ENCODE measurements around the gene CACNA1H.

CACNA1H gene

GRCh38 chr16:1168837-1169236 is 15.9 kb downstream of the CACNA1H start:
- Histone ChIP-seq H3K4me3 (ENCODE audit: extremely low read depth, insufficient read depth, low read length, poor library complexity, severe bottlenecking) (no peak overlapping the region), H3K9me3 (ENCODE audit: control insufficient read depth, low read length) (no peaks in the 10 kb centered on the region), H3K4me1 (ENCODE audit: control insufficient read depth, insufficient read depth, low read length, poor library complexity, severe bottlenecking) (peaks cover 16% of the 10 kb centered on the region), H3K27ac (ENCODE audit: low read depth, low read length, severe bottlenecking) (no peak overlapping the region), H3K36me3 (ENCODE audit: control insufficient read depth, insufficient read depth, low read length) (no peaks in the 10 kb centered on the region)
- WGBS, 2 experiments (ENCODE audit: insufficient coverage in 2 of 2): 90 to 96% methylated on average over 5 to 13 of the region's 18 CpGs

GRCh38 chr16:1169285-1170075 is 16.6 kb downstream of the CACNA1H start:
- Histone ChIP-seq H3K4me3 (ENCODE audit: extremely low read depth, insufficient read depth, low read length, poor library complexity, severe bottlenecking) (no peak overlapping the region), H3K36me3 (ENCODE audit: control insufficient read depth, insufficient read depth, low read length) (no peaks in the 10 kb centered on the region), H3K4me1 (ENCODE audit: control insufficient read depth, insufficient read depth, low read length, poor library complexity, severe bottlenecking) (peaks cover 14% of the 10 kb centered on the region), H3K27ac (ENCODE audit: low read depth, low read length, severe bottlenecking) (no peak overlapping the region), H3K9me3 (ENCODE audit: control insufficient read depth, low read length) (no peaks in the 10 kb centered on the region)
- WGBS, 2 experiments (ENCODE audit: insufficient coverage in 2 of 2): 85 to 91% methylated on average over 25 to 45 of the region's 45 CpGs

- H3K4me3 ChIP-seq (ENCODE audit: extremely low read depth, insufficient read depth, low read length, poor library complexity, severe bottlenecking): no peak overlapping the region
- H3K27ac ChIP-seq (ENCODE audit: low read depth, low read length, severe bottlenecking): no peak overlapping the region
- H3K4me1 ChIP-seq (ENCODE audit: control insufficient read depth, insufficient read depth, low read length, poor library complexity, severe bottlenecking): peaks cover 14% of the 10 kb centered on the region
These were observed 17.1 kb downstream of the CACNA1H start for GRCh38 chr16:1170076-1170418.

GRCh38 chr16:1171001-1171400 is 18.1 kb downstream of the CACNA1H start:
- Histone ChIP-seq H3K9me3 (ENCODE audit: control insufficient read depth, low read length) (no peaks in the 10 kb centered on the region), H3K36me3 (ENCODE audit: control insufficient read depth, insufficient read depth, low read length) (no peaks in the 10 kb centered on the region), H3K27ac (ENCODE audit: low read depth, low read length, severe bottlenecking) (no peak overlapping the region), H3K4me1 (ENCODE audit: control insufficient read depth, insufficient read depth, low read length, poor library complexity, severe bottlenecking) (peaks cover 14% of the 10 kb centered on the region), H3K4me3 (ENCODE audit: extremely low read depth, insufficient read depth, low read length, poor library complexity, severe bottlenecking) (no peak overlapping the region)
- 88 to 100% methylated on average over 2 to 12 of the region's 12 CpGs for WGBS, 2 experiments (ENCODE audit: insufficient coverage in 2 of 2)

More at GRCh38 chr16:1170076-1170418, 17.1 kb downstream of the CACNA1H start:
- 83 to 87% methylated on average over 10 to 12 of the region's 13 CpGs for WGBS, 2 experiments (ENCODE audit: insufficient coverage in 2 of 2)
- H3K9me3 ChIP-seq (ENCODE audit: control insufficient read depth, low read length): no peaks in the 10 kb centered on the region
- no peaks in the 10 kb centered on the region for H3K36me3 ChIP-seq (ENCODE audit: control insufficient read depth, insufficient read depth, low read length)

GRCh38 chr16:1171854-1172428 is 19.0 kb downstream of the CACNA1H start:
- 95% methylated on average over 32 to 36 of the region's 36 CpGs for WGBS, 2 experiments (ENCODE audit: insufficient coverage in 2 of 2)
- H3K36me3 ChIP-seq (ENCODE audit: control insufficient read depth, insufficient read depth, low read length): no peaks in the 10 kb centered on the region
- no peak overlapping the region for H3K4me3 ChIP-seq (ENCODE audit: extremely low read depth, insufficient read depth, low read length, poor library complexity, severe bottlenecking)
- no peaks in the 10 kb centered on the region for H3K9me3 ChIP-seq (ENCODE audit: control insufficient read depth, low read length)
- peaks cover 14% of the 10 kb centered on the region for H3K4me1 ChIP-seq (ENCODE audit: control insufficient read depth, insufficient read depth, low read length, poor library complexity, severe bottlenecking)
- H3K27ac ChIP-seq (ENCODE audit: low read depth, low read length, severe bottlenecking): no peak overlapping the region

GRCh38 chr16:1172651-1173050 is 19.7 kb downstream of the CACNA1H start:
- no peaks in the 10 kb centered on the region for H3K36me3 ChIP-seq (ENCODE audit: control insufficient read depth, insufficient read depth, low read length)
- WGBS, 2 experiments (ENCODE audit: insufficient coverage in 2 of 2): 93 to 96% methylated on average over 11 to 12 of the region's 13 CpGs
- H3K4me1 ChIP-seq (ENCODE audit: control insufficient read depth, insufficient read depth, low read length, poor library complexity, severe bottlenecking): peaks cover 14% of the 10 kb centered on the region
- no peak overlapping the region for H3K27ac ChIP-seq (ENCODE audit: low read depth, low read length, severe bottlenecking)
- H3K9me3 ChIP-seq (ENCODE audit: control insufficient read depth, low read length): no peaks in the 10 kb centered on the region
- H3K4me3 ChIP-seq (ENCODE audit: extremely low read depth, insufficient read depth, low read length, poor library complexity, severe bottlenecking): no peak overlapping the region

GRCh38 chr16:1173788-1174451 is 21.0 kb downstream of the CACNA1H start:
- H3K4me3 ChIP-seq (ENCODE audit: extremely low read depth, insufficient read depth, low read length, poor library complexity, severe bottlenecking): no peak overlapping the region
- H3K36me3 ChIP-seq (ENCODE audit: control insufficient read depth, insufficient read depth, low read length): no peaks in the 10 kb centered on the region
- H3K27ac ChIP-seq (ENCODE audit: low read depth, low read length, severe bottlenecking): no peak overlapping the region
- 91 to 94% methylated on average over 14 of the region's 14 CpGs for WGBS, 2 experiments (ENCODE audit: insufficient coverage in 2 of 2)
- no peaks in the 10 kb centered on the region for H3K9me3 ChIP-seq (ENCODE audit: control insufficient read depth, low read length)
- peaks cover 14% of the 10 kb centered on the region for H3K4me1 ChIP-seq (ENCODE audit: control insufficient read depth, insufficient read depth, low read length, poor library complexity, severe bottlenecking)

- Histone ChIP-seq H3K27ac (ENCODE audit: low read depth, low read length, severe bottlenecking) (no peak overlapping the region), H3K36me3 (ENCODE audit: control insufficient read depth, insufficient read depth, low read length) (no peaks in the 10 kb centered on the region), H3K9me3 (ENCODE audit: control insufficient read depth, low read length) (no peaks in the 10 kb centered on the region), H3K4me3 (ENCODE audit: extremely low read depth, insufficient read depth, low read length, poor library complexity, severe bottlenecking) (no peak overlapping the region), H3K4me1 (ENCODE audit: control insufficient read depth, insufficient read depth, low read length, poor library complexity, severe bottlenecking) (peaks cover 9% of the 10 kb centered on the region)
- WGBS, 2 experiments (ENCODE audit: insufficient coverage in 2 of 2): 93 to 94% methylated on average over 25 to 29 of the region's 38 CpGs
These were observed 21.8 kb downstream of the CACNA1H start for GRCh38 chr16:1174477-1175357.

GRCh38 chr16:1175566-1176279 is 22.8 kb downstream of the CACNA1H start:
- WGBS, 2 experiments (ENCODE audit: insufficient coverage in 2 of 2): 89 to 94% methylated on average over 20 to 26 of the region's 29 CpGs
- Histone ChIP-seq H3K36me3 (ENCODE audit: control insufficient read depth, insufficient read depth, low read length) (no peaks in the 10 kb centered on the region), H3K27ac (ENCODE audit: low read depth, low read length, severe bottlenecking) (no peak overlapping the region), H3K4me3 (ENCODE audit: extremely low read depth, insufficient read depth, low read length, poor library complexity, severe bottlenecking) (no peak overlapping the region), H3K4me1 (ENCODE audit: control insufficient read depth, insufficient read depth, low read length, poor library complexity, severe bottlenecking) (peaks cover 4% of the 10 kb centered on the region), H3K9me3 (ENCODE audit: control insufficient read depth, low read length) (no peaks in the 10 kb centered on the region)

All from mesodermal cell (in vitro differentiated cells).